Hematopoietic multipotent progenitor cell treated with erythropoietin and hydrocortisone succinate and interleukin-3 and kit ligand, for 6 days (in vitro differentiated cells): ENCODE data around the gene RPL10A.
A peak's percentile ranks its signal among the peaks of the same experiment; 100 is the strongest.

ENCODE experiments used
- DNase-seq: peaks from one replicate; pipeline ENCODE4 v3.0.0-alpha.2; 2015

RPL10A gene

DNA sequence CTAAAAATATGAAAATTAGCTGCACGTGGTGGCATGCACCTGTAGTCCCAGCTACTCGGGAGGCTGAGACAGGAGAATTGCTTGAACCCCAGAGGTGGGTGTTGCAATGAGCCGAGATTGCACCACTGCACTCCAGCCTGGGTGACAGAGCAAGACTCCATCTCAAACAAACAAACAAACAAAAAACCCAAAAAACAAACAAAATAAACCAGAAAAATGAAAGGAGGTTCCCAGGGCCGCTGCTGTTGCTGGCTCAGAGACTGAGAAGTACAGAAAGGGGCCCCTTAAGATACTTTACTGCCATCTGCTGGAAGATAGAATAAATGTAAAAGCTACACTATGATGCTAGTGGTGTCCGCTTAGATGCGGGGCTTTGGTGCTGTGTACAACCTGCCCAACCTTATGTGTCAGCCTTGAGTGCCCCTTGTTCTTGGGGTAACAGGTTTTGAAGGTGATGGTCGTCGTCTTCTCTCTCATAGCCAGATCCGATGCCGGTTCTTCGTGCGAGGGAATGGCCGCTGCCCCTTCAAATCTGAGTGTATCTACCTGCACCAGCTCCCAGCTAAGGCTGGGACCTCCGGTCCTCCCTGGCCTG, 18.8 kb upstream of the RPL10A start:
- peak; percentile 95 for DNase-seq

DNA sequence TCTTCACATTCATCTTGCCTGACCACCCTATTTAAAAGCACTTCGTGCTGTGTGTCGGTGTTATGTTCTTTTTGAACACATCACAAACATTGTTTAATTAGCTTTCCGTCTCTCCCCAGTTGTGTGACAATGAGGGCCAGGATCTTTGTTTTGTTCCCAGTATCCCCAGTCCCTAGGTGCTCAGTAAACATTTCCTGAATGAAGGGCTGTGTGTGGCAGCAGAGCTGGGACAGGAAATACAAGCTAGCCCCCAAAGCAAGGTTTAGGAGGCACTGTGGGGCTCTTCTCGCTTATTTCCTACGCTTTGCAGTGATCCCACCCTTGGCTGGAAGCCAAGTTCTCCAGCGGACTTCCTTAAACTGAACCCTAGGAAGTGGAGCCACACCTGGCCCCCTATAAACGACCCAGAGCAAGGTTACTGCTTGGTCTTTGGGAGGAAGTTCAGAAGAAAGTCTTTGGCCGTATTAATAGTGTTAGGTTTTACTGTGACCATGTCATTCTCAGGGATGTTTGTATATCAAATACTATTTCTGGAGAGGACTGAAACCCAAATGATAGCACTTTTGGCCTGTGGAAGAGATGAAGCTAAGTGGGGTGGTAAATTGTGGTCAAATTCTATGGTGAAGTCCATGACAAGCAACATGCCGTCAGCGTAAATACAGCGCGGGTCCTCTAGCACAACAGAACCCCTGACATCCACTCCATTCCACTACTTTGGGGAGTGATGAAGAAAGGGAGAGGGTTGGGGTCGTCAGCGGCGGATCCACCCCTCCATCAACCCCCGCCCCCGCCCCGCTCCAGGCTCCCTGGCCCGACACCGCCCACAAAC, 16.6 kb upstream of the RPL10A start:
- no peak for DNase-seq

DNA sequence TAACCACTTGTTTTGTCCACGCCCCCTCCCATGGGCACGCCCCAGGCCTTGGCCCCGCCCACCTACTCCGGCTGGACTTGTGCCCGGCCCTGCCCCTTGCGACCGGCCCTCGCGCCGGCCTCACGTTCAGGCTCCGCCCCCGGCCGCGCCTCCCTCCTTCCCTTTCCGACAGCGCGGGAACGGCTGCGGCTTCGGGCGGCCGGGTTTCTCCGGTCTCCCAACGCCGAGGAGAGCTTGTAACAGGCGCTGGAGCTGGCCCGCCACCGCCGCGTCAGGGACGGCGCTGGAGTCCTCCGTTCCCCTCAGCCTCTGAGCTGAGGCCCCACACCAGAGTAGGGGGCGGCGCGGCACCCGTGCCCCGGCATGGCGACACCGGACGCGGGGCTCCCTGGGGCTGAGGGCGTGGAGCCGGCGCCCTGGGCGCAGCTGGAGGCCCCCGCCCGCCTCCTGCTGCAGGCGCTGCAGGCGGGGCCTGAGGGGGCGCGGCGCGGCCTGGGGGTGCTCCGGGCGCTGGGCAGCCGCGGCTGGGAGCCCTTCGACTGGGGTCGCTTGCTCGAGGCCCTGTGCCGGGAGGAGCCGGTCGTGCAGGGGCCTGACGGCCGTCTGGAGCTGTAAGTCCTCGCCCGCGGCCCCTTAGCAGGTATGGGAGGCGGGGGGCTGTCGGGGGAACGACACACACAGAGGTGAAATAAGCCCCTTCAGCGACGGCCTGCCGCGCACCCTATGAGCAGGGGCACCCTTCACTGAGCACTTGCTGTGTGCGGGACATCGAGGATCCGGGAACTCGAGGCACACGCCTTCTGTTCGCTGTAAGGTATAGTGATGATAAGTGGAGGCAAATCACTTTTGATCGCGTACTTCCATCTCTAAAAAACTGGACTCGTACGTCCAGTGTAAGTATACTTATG, 15.8 kb upstream of the RPL10A start, which contains the start of gene FANCE:
Gene FANCE, plus strand, starts transcription at position 156 of the 908 bp plus-strand sequence. Its CDS starts 208 bp downstream, at position 364.
- peak; percentile 94 for DNase-seq

DNA sequence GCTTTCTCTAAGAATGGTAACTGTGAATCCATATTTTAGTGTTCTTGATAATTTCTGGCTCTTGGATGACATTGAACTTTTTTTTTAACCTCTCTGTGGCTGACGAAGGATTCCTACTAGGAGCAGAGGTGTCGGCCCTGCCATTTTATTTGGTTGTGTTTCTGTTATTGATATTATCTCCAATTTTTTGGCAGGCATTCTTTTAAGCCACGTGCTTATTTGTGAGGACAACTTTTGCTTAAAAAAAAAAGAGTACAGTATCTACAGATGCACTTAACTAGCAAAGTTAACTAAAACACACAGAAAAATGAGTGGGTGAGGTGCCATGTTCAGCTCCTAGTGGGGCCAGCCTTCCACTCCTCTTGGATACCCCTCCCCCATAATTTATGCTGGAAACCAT, 15.0 kb upstream of the RPL10A start:
- DNase-seq = peak; percentile 85

DNA sequence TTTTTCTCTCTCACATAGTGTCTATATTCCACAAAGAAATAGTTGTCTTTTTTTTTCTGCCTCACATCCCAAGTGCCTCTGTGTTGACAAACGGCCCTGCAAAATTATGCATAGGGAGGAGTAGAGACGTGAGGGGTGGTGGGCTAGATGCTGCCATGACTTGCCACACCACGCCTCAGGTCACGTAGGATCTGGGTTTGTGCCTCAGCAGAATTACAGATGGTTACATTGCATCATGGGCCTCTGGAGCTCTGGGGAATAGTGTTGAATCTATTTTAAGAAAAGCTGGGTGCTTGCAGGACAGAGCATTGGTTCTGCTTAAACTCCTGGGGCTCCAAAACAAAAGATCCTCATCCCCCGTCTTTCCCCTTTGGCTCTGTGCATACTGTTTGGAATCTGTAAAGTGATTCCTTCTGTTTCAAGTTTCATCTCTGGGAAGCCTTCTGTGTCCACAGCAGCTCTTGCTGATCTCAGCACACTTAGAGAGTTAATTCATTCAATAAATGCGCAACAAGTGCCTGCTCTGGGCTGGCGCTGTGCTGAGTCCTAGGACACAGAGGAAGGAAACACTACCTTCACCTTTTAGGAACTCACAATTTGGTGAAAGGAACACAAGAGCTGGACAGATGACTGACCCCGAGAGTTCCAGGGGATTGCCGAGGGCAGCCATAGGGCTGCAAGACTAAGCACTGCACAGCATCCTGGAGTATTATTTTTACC, 13.7 kb upstream of the RPL10A start:
- no peak for DNase-seq

DNA sequence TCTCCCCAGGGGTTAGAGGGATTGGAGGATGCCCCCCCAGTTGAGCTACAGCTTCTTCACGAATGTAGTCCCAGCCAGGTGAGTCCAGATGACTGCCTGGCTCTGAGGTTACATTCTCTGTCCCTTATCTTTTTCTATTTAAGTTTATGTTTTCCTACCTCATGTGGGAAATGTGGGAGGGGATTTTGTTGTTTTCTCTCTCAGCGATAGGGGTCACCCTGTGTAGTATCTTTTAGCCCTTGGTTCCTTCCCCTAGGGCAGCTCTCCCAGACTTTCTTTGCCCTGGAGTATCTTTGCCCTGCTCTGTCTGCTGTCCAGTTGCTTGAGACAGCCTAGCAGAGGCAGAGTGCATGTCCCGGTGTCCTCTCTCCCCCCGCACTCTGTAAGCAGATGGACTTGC, 10.3 kb upstream of the RPL10A start:
- DNase-seq = no peak

DNA sequence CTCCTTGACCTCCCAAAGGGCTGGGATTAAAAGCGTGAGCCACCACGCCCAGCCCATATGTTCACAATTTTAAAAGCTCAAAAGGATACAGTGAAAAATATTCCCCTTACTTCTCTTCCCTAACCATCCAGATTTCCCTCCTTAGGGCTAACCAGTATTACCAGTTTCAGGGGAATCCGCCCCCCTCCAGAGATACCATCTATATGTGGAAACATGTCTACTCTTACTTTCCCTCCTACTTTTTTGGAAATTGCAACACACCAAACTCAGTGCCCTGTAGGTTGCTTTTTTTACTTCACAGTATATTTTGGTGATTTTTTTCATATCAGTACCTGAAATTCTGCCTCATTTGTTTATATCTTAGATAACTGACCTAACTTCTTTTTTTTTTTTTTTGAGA, 6.9 kb upstream of the RPL10A start:
- DNase-seq = no peak

DNA sequence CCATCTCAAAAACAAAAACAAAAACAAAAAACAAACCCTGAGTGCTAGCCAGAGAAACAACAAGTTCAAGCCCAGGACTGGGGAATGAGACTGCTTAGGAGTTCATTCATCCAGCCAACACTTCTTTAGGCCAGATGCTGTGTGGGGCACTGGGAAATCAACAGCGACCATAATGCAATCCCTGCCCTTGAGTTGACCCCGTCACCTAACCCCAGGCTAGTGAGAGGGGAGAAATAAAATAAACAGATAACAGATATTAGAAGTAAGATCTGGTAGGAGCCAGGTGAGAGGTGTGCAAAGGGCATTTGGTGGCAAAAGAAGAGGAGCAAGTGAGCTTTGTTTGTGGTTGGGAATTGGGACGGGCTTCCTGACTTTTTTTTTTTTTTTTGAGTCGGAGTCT, 4.9 kb upstream of the RPL10A start:
- DNase-seq = no peak

DNA sequence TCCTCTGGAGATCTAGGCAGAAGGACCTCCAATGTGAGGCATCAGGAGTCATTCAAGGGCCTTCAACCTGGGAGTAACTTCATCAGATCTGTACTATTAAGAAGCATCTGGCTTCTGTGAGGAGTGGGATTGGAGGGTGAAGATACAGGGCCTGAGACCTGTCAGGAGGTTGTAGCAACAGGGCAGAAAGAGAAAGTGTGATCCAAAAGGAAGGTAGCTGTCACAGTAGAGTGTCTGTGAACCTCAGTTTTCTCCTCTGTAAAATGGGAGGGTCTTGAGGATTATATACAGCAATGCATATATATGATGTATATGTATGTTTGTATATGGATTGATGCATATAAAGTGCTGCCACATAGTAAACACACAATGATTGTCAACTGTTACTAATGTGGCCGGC, 2.6 kb upstream of the RPL10A start:
- DNase-seq = no peak

DNA sequence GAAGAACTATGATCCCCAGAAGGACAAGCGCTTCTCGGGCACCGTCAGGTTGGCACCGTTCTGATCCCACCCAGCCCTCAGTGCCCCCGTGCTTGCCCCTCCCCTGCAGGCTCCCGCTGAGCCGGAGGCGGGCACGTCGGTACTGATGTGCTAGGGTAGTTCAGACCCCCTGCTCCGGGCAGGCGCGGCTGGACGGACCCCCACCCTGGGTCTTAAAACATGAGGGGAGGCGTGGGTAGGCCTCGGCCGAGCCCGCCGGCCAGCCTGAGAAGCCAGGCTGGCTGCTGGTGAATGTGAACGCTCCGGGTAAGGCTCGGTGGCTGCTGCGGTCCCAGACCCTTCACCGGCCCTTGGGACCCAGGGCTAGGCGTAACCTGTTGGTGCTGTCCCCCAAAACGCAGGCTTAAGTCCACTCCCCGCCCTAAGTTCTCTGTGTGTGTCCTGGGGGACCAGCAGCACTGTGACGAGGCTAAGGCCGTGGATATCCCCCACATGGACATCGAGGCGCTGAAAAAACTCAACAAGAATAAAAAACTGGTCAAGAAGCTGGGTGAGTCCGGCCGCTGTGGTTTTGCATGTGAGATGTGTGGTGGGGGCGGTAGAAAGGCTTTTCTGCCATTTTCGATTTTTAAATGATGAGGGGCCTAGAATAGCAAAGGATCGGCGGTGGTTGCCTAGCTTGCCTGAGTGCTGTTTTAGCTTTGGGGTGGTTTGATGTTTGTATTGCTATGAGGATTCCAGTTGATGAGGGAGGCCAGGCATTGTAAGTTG, 964 bp downstream of the RPL10A start:
- DNase-seq = peak; percentile 19

DNA sequence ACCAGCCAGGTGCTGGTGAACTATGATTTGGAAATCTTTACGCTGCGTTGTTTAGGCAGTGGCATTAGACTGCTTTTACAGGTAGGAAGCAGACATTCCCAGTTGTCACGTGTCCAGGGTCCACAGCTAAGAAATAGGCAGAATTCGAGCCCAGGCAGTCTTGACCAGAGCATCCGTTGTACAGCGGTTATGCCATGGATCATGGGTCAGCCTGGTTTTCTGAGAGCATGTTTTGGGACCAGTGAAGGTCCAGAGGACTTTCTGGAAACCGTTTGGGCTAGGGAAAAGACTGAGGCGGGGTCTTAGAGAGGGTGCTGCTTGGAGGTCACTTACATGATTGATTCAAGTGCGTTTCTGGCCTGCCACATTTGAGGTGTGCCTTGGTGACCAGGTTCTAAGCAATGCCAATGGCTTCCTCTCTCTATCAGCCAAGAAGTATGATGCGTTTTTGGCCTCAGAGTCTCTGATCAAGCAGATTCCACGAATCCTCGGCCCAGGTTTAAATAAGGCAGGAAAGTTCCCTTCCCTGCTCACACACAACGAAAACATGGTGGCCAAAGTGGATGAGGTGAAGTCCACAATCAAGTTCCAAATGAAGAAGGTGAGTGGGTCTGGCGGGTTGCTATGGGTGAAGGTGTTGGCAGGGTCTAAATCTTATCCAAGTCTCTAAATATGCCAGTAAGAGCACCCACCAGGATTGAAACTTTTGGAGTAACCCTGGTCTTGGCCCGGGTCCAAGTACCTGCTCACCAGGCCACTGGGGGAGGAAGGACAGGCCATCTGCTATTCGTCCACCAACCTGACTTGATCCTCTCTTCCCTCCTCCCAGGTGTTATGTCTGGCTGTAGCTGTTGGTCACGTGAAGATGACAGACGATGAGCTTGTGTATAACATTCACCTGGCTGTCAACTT, 1.8 kb downstream of the RPL10A start:
- DNase-seq = peak; percentile 63

DNA sequence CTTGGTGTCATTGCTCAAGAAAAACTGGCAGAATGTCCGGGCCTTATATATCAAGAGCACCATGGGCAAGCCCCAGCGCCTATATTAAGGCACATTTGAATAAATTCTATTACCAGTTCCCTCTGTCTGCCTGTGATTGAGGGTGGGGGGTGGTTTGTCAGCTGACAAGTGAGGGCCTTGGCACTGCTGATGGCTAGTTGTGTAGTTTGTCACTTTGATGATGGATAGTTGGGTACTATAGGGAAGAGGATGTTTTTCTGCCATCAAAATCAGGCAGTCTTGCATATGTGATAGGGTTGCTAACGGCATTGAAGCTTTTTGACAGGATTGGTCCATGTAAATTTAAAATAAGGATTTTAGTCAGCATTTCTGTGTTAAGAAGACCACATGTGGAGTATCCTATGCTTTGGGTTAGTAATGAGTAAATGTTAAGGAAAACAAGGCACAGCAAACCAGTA, 2.5 kb downstream of the RPL10A start:
- peak; percentile 27 for DNase-seq

DNA sequence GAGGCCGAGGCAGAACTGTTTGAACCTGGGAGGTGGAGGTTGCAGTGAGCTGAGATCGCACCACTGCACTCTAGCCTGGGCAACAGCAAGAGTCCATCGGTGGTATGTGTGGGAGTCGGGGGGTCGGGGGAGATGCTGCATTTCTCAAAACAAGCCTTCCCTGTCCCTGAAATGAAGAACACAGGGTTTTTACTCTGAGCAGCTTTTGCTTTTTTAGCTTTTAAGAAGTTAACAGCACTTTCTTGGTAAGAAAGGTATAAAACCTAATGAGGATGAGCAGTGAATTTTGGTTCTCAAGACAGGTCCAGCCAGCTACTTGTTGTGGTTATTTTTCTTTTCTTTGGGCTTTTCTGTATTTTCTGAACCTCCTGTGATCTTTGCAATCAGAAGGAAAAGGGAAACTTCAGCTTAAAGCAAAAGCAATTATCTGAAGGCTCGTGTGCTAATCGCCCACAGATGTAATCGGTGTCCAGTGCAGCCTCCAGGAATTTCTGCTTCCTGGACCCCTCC, 3.7 kb downstream of the RPL10A start:
- no peak for DNase-seq

DNA sequence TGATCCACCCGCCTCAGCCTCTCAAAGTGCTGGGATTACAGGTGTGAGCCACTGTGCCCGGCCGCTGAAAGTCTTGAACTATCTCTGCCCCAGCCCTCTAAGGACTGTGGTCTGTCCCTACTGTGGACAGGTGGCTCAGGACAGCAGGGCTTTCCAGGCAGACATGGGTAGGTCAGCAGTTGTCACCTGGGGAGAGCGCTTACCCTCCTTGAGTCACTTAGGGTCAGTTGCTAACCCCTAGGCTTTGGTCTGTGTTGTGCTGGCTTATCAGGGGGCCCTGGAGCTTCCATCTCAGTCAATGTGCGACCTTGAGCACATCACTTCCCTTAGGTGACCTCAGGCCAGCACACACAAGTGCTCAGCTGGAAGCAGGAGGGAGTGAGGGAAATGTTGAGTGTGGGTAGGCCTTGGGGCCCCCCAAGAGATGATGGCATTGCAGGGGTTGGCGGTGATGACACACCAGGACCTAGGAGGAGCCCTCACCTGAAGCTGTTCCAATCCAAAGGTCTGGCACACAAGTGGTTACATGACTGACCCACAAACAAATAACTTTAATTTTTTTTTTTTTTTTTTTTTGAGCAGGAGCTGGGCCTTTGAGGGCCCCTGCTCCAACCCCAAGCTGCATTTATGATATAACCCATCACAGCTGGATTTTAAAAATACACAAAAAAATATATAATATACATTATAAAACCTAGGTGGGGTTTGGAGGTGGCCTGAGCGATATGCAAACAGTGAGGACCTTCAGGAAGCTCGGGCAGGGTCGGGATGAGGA, 5.1 kb downstream of the RPL10A start:
- peak; percentile 29 for DNase-seq

DNA sequence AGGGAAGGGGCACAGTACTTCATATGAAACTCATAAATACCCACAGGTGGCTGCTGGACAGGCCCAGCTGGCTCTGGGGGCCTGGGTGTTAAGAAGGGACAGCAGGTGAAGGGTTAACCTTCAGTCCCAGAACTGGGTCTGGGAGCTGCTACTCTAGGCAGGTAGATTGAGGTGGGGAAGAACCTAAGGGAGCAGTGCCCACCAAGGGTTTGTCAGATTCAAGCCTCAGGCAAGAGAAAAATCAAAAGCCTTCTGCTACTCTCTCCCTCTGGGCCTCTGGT, 5.6 kb downstream of the RPL10A start:
- peak; percentile 55 for DNase-seq

DNA sequence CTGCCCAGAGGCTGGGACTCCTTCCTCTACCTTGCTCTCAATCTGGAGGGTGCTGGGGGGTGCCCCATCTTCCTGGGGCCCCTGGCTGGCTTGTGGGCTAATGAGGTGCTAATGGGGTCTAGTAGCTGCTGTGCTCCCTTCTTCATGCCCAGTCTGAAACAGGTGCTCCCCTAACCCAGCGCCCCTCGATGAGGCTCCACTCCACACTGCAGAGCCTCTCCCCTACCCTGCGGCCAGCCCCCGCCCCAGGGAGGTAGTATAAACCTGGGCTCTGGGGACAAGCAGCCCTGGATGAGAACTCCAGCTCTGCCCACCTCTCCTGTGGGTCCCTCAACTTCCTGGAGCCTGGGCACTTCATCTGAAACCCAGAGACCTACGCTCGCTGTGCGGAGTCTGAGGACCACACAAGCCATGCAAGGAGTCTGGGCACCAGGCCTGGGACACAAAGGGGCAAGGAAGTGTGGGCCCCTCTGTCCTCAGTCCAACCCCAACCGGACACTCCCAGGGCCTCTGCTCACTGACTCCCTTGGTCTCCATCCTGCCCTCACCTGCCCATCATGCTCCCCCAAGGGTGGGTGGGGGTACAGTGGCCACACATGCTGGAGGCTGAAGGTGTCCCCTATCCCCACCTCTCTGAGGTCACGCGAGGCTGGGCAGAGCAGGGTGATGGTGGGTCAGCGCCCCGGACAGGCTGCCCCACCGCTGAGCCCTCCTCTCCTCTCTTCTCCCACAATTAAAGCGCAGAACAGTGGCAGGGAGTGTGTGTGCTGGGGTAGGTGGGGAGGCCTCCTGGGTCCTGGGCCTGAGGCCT, 6.1 kb downstream of the RPL10A start:
- DNase-seq = peak; percentile 32

DNA sequence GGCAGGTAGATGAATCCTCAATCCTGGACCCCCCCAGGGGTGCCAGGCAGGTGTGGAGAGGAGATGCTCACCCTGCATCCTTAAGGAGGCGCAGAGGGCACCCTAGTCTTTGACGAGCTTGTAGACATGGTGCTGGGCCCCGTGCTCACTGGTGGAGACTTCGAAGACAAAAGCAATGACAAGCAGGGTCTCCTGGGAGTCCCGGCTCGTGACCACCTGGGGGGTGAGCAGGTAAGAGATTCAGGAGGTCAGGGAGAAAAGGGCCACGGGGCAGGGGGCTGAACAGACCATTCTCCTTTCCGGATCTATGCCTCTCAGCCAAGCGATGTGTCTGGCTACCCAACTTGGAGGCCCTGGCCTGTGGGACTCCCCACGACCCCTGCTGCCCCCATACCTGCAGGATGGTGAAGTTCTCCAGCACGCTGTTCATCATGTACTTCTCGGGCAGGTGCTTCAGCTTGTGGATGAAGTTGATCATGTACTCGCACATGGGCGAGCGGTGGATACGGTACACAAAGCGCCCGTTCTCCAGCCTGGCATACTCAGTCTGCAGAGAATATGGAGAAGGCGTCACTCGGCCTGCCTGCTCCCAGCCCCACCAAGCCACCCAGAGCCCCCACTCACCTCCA, 6.9 kb downstream of the RPL10A start:
- DNase-seq = peak; percentile 20

DNA sequence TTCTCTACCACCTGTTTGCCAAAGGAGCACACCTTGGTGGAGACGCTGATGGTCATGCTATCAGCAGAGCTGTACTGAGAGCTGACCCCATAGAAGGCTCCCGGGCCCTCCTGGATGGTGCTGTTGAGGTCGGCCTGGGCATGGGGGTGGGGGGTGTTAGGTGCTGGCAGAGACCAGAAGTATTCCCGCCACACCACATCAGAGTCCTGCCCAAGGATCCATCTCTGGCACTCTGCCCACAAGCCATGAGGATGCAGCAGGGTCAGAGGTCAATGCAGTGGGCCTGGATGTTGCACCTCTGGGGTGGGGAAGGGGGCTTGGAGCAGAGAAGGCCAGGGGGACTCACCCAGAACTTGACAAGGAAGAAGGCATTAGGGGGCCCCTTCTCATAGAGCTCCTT, 7.4 kb downstream of the RPL10A start:
- DNase-seq = no peak

DNA sequence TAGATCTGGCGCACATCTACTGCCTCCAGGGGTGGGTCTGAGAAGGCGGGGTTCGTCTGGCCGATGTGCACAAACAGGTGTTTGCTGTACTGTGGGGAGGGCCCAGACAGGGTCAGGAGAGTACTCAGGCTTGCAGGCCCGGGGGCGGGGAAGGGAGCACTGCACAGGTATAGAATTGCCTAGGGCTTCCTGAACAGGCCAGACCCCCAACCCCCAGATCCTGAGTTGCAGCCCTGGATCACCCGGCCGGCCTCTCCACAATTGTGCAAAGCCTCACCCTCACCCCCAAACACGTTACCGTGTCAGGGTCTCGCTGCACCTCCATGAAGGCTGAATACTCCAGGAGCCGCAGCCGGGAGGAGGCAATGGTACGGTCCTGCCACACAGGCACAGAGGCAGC, 7.8 kb downstream of the RPL10A start:
- DNase-seq = no peak
